Measurements from ENCODE around the gene DPF3.

The DPF3 gene

GRCh38 chr14:72792051-72792788, 101.7 kb downstream of the DPF3 start:
- no peak for DNase-seq

- no peak for DNase-seq
These were observed 102.9 kb downstream of the DPF3 start for GRCh38 chr14:72790887-72791566.

GRCh38 chr14:72788972-72789728, 104.8 kb downstream of the DPF3 start:
- DNase-seq: no peak

- no peak for DNase-seq
These were observed 105.6 kb downstream of the DPF3 start for GRCh38 chr14:72788255-72788654.

- DNase-seq: no peak
These were observed 106.1 kb downstream of the DPF3 start for GRCh38 chr14:72787841-72788240.

GRCh38 chr14:72786378-72787350, 107.2 kb downstream of the DPF3 start:
- no peak for DNase-seq

- no peak for DNase-seq
These were observed 110.2 kb downstream of the DPF3 start for GRCh38 chr14:72783741-72784140.

- no peak for DNase-seq
These were observed 111.1 kb downstream of the DPF3 start for GRCh38 chr14:72782817-72783216.

GRCh38 chr14:72781561-72782508, 112.1 kb downstream of the DPF3 start:
- DNase-seq: no peak

GRCh38 chr14:72780751-72781150, 113.2 kb downstream of the DPF3 start:
- no peak for DNase-seq

GRCh38 chr14:72779679-72780078, 114.2 kb downstream of the DPF3 start:
- no peak for DNase-seq

GRCh38 chr14:72777636-72778035, 116.3 kb downstream of the DPF3 start:
- no peak for DNase-seq

GRCh38 chr14:72776701-72777261, 117.1 kb downstream of the DPF3 start:
- no peak for DNase-seq

GRCh38 chr14:72775923-72776554, 117.9 kb downstream of the DPF3 start:
- no peak for DNase-seq

GRCh38 chr14:72774894-72775620, 118.8 kb downstream of the DPF3 start:
- no peak for DNase-seq

GRCh38 chr14:72774141-72774540, 119.8 kb downstream of the DPF3 start:
- no peak for DNase-seq

- no peak for DNase-seq
These were observed 122.3 kb downstream of the DPF3 start for GRCh38 chr14:72771561-72771960.

GRCh38 chr14:72766296-72766695, 127.6 kb downstream of the DPF3 start:
- DNase-seq: no peak

- DNase-seq: no peak
These were observed 130.0 kb downstream of the DPF3 start for GRCh38 chr14:72763892-72764291.

GRCh38 chr14:72759670-72760069, 134.2 kb downstream of the DPF3 start:
- no peak for DNase-seq
